Activated CD4-positive, alpha-beta memory T cell treated with anti-CD3 and anti-CD28 coated beads, Interleukin-2, amount 10 ng/mL, durations not matched to agents 7 days and 5 days (primary cell): Measurements from ENCODE around the gene NUTM2G. TPM values are rescaled to one million over a fixed set of nuclear protein-coding genes. Genes with fewer than 3 reads are reported as not detected.
"Not testable (repeated sequence)": the region's sequence is repeated elsewhere in the genome, so short reads cannot be mapped to it uniquely, and the experiment has no call there.

Experiments used
- CTCF ChIA-PET: fragments of 350-600 bp; sonication (Branson Sonifier 250); formaldehyde crosslinking; loops from one replicate; lab custom pipeline; 2021; ENCODE audit warnings: antibody characterized with exemption, inconsistent platforms; lab: Charles Lee
- POLR2A ChIA-PET: fragments of 350-600 bp; sonication (Branson Sonifier 250); formaldehyde crosslinking; loops from one replicate; lab custom pipeline; 2021; ENCODE audit warnings: antibody characterized with exemption; lab: Charles Lee
- DNase-seq: peaks from one replicate; pipeline ENCODE4 v3.0.0-alpha.2; 2020
- H3K27ac Mint-ChIP-seq: one replicate; pipeline ENCODE4 v1.8.0; 2021; ENCODE audit warnings: mild to moderate bottlenecking, mixed read lengths
- H3K27me3 Mint-ChIP-seq: one replicate; pipeline ENCODE4 v1.8.0; 2021; ENCODE audit warnings: mixed read lengths
- H3K36me3 Mint-ChIP-seq: one replicate; pipeline ENCODE4 v1.8.0; 2021; ENCODE audit warnings: low read depth, mixed read lengths
- H3K4me1 Mint-ChIP-seq: one replicate; pipeline ENCODE4 v1.8.0; 2021; ENCODE audit warnings: mixed read lengths
- H3K4me3 Mint-ChIP-seq: one replicate; pipeline ENCODE4 v1.8.0; 2021; ENCODE audit warnings: mild to moderate bottlenecking, mixed read lengths
- H3K9me3 Mint-ChIP-seq: one replicate; pipeline ENCODE4 v1.8.0; 2021; ENCODE audit warnings: mixed read lengths
- total RNA-seq, 2 experiments: library from RNA; stranded (reverse); gene quantifications; one replicate each; pipeline ENCODE4 v1.2.3, GENCODE V29; 2021

NUTM2G gene
- total RNA-seq, 2 experiments from 2014 or later, result not detected

- H3K27me3 Mint-ChIP-seq, POLR2A ChIA-PET, H3K9me3 Mint-ChIP-seq, H3K4me1 Mint-ChIP-seq, H3K27ac Mint-ChIP-seq, DNase-seq, CTCF ChIA-PET, H3K4me3 Mint-ChIP-seq: not testable (repeated sequence)
- H3K36me3 Mint-ChIP-seq, result peaks cover 12% of the 10 kb centered on the region
Measured at GRCh38 chr9:96983496-96984122, 55.0 kb downstream of the NUTM2G start.

- peaks cover 13% of the 10 kb centered on the region for H3K36me3 Mint-ChIP-seq
- H3K27ac Mint-ChIP-seq, POLR2A ChIA-PET, H3K4me1 Mint-ChIP-seq, H3K9me3 Mint-ChIP-seq, H3K27me3 Mint-ChIP-seq, H3K4me3 Mint-ChIP-seq, DNase-seq, CTCF ChIA-PET: not testable (repeated sequence)
Measured at GRCh38 chr9:96984139-96984538, 55.5 kb downstream of the NUTM2G start.

GRCh38 chr9:96984887-96985286 lies 56.2 kb downstream of the NUTM2G start:
- CTCF ChIA-PET, H3K4me3 Mint-ChIP-seq, H3K27me3 Mint-ChIP-seq, H3K9me3 Mint-ChIP-seq, H3K4me1 Mint-ChIP-seq, DNase-seq, POLR2A ChIA-PET, H3K27ac Mint-ChIP-seq: not testable (repeated sequence)
- H3K36me3 Mint-ChIP-seq, result peaks cover 13% of the 10 kb centered on the region

Other genes starting within 250 kb of the NUTM2G start
- gene ZNF510, start 150.8 kb upstream of the NUTM2G start, total RNA-seq, result 10 to 100 TPM; 13.1 to 13.4 TPM
- 1 to 10 TPM; 3.1 to 4.2 TPM for gene ZNF782, start 74.3 kb upstream of the NUTM2G start, total RNA-seq
- gene CTSV, start 110.3 kb downstream of the NUTM2G start, total RNA-seq, result under 1 TPM; 0.45 to 0.73 TPM